DOHH2 (cell line): ENCODE data around the gene PCF11.

Experiments
- CTCF ChIP-seq: fragments of 200-600 bp; sonication (generic); IDR thresholded peaks from one replicate; pipeline ENCODE4 v1.5.1; 2014; ENCODE audit warnings: antibody characterized with exemption, mild to moderate bottlenecking, low read depth, low read length; ENCODE audit not compliant: poor library complexity, severe bottlenecking
- EZH2phosphoT487 ChIP-seq: fragments of 200-600 bp; sonication (generic); IDR thresholded peaks from 2 replicates; pipeline ENCODE4 v1.6.1; 2017; ENCODE audit warnings: borderline replicate concordance, mild to moderate bottlenecking, antibody characterized with exemption, low read length, moderate library complexity, mixed read lengths

- TF ChIP-seq CTCF (no peak), EZH2phosphoT487 (no peak)
Measured at GRCh38 chr11:83206221-83206620, 49.3 kb downstream of the PCF11 start.
